Measurements from ENCODE around the gene RIMS1.

Gene RIMS1

DNA sequence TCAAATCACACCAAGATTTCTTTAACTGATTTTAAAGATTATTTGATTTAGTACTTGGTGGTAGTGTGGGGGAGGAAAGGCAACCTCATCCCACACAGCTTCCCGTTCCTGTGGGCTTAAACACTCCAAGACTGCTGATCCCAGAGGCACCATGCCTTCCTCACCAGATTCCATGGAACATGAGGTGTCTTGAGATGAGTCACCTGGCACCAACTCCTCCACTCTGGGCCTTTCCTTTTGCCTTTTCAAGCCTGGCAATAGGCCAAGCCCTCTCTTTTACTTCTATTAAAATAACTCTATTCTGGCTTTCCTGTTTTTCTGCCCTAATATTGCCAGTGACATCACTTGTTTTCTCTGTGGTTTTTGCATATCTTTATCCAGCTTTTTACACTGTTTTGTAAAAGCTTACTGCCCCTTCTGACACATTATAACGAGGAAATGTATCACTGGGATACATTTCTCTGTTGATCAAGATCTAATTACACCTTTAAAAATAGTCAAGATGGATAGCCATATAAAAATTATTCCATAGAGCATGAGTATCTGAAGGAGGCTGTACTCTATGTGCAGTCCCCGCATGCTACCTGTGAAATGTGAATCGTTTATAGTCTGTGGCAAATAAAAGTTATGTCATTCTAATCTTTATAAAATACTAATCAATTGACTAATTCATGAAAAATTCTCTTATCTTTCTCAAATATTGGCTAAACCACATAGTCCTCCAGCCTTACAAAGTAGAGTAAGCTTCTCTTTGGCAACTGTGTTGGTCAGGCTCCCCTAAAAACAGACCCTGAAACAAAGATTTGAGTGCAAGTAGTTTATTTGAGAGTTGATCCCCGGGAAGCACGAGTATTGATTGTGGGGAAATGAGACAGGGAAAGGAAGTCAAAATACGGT, 477.7 kb downstream of the RIMS1 start:
- no peak for DNase-seq

DNA sequence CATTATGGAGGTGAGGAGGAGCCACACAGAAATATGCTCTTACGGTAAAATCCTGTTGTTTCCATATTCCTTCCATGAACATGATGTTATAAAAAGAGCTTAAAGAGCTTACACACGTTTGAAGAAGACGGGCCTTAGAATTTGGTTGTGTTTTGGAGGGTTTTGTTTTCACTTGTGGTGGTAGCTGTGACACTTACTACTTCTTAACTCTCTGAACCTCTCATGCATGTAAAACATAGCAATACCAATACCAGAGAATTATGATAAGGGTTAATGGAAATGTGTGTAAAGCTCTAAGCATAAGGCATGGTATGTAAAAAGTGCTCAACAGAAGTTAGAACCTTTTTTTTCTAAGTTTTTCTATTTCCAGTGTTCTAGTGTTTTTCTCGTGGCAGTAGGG, 479.4 kb downstream of the RIMS1 start:
- DNase-seq = no peak

- DNase-seq = no peak
Observed at GRCh38 chr6:72367439-72367838, 481.1 kb downstream of the RIMS1 start.

DNA sequence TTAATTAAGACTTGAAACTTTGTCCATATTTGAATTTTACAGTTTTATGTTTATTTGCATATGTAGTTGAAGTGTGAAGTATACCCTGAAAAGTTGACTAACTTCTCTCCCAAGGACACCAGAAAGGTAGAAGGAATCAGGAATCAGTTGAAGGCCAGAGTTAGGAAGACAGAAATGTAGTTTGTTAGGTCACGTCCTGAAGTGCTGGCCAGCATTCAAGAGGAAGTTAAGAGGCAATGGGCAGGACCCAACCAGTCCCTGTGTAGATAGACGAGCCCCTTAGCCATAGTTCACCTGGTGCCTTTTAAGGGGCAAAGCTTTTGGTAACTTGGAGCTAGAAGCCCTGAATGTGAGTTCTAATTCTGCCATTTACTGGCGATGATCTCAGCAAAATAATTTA, 485.1 kb downstream of the RIMS1 start:
- DNase-seq = no peak

- DNase-seq = no peak
Observed at GRCh38 chr6:72374172-72374571, 487.8 kb downstream of the RIMS1 start.

DNA sequence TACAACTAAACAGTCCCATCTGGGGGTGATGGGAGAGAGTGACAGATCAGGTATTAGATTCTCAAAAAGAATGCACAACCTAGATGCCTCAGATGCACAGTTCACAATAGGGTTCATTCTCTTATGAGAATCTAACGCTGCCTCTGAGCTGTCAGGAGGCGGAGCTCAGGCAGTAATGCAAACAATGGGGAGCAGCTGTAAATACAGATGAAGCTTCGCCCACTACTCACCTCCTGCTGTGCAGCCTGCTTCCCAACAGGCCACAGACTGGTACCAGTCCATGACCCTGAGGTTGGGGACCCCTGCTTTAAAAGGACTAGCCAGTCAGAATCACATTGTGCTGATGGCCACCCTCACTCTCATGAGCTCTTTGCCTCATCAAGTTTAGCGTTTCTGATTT, 488.5 kb downstream of the RIMS1 start:
- no peak for DNase-seq

DNA sequence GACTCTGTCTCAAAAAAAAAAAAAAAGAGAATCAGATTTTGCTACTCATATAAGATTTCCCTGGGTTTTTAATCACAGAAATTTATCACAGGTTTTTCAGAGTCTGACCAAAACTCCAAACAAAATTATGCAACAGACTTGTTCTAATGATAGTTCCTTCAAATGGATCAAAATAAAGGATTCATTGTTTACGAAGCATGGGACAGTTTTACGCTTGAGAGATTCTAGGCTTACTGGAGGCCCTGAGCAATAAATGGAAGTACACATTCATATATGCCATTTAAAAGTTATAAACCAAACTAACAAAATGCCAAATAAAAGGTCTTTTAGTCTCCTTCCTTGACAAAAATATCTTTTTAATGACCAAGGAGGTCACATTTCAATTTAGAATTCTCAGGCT, 490.4 kb downstream of the RIMS1 start:
- no peak for DNase-seq

- DNase-seq = no peak
Observed at GRCh38 chr6:72381076-72381475, 494.7 kb downstream of the RIMS1 start.

DNA sequence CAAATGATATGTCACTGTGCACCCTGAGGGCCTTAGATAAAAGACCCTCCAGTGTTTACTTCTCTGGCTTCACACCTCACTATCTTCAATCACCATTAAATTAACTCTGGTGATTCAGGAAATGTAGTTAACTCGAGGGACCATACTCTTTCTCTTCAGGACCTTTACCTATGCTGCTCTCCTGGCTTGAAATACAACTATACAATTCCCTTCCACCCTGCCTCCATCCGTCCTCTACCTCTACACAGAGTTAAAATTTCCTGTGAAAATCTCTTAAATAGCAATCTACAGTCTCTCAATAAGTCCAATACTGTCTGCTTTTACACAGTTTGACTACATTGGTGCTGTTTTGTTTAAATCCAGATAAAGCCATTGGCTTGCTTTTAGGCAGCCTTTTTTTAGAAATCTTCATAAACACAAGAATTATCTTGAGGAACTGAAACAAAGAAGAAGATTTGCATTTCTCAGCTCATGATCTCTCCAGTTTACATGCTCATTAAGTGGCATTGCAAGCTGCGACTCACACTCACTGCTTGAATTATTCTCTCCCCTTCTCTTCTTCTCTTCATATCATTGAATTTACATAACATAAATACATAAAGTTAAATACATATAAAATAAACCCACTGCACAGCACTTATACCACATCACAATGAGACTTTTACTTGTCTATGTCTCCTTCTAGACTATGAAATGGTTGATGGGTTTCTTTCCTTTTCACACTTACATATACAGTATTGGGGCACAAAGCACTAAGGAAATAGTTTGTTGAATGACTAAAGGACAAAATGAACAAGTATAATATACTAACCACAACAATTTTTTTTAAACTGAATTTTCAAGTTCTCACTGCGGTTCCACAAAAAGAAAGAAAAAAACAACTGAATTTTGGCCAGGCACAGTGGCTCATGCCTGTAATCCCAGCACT, 496.5 kb downstream of the RIMS1 start:
- DNase-seq = no peak

- no peak for DNase-seq
Observed at GRCh38 chr6:72386324-72386723, 500.0 kb downstream of the RIMS1 start.

GRCh38 chr6:72389698-72390097, 503.3 kb downstream of the RIMS1 start:
- no peak for DNase-seq

GRCh38 chr6:72390548-72390947, 504.2 kb downstream of the RIMS1 start:
- DNase-seq = no peak

DNA sequence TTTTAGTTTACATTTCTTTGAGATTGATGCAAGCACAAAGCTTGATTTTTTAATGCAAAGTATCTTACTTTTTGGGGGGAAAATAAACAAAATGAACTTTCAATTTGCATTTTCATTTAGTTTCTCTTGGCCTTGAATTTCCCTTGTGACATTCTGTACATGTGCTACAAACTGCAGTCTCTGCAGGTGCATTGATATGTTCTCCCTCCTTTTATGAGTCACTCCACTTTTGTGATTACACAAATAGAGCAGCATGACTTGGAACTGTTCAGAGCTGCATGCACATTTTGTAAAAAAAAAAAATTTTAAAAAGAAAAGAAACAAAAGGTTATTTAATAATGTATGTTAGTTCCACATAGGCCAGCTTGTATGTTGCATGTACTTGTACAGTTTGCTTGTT, 515.5 kb downstream of the RIMS1 start:
- DNase-seq = no peak

DNA sequence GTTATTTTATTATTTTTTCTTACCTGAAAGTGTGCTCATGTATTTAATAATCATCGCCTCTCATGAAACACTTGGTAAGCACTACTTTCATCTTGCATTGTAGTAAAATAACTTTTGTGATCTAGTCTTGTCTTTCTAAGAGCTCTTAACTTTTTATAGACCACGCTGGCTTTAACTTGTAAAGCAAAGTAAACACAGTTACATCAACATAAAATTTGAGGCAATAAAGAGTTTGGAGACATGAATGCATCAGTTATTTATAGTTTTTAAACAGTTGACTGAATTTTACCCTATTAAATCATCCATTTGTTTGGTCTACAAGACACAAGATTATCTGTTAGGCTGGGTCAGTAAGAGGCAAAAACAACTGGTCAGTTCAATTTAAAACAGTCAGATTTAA, 517.1 kb downstream of the RIMS1 start:
- DNase-seq = no peak

- no peak for DNase-seq
Observed at GRCh38 chr6:72406517-72406916, 520.2 kb downstream of the RIMS1 start.

DNA sequence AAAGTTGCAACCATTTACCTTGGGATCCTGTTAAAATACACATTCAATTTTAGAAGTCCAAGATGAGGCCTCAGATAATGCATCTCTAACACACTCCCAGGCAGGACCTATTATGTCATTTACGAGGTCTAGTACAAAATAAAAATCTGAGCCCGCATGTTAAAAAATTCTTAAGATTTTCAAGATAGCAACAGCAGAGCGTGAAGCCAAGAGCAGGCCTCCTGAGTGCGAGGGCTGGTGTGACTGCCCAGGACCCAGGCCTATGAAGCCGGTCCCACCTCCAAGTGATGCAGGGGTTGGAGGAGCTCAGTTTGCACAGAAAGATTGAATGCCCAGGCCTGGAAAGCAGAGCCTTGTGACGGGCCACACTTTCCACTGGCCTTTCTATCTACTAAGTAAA, 524.4 kb downstream of the RIMS1 start:
- no peak for DNase-seq

- peak; percentile 83 for DNase-seq
Observed at GRCh38 chr6:72411872-72412708, 525.7 kb downstream of the RIMS1 start.

GRCh38 chr6:72412709-72413044, 526.3 kb downstream of the RIMS1 start:
- DNase-seq = no peak

GRCh38 chr6:72413884-72414283, 527.5 kb downstream of the RIMS1 start:
- no peak for DNase-seq

GRCh38 chr6:72414657-72415056, 528.3 kb downstream of the RIMS1 start:
- DNase-seq = no peak

DNA sequence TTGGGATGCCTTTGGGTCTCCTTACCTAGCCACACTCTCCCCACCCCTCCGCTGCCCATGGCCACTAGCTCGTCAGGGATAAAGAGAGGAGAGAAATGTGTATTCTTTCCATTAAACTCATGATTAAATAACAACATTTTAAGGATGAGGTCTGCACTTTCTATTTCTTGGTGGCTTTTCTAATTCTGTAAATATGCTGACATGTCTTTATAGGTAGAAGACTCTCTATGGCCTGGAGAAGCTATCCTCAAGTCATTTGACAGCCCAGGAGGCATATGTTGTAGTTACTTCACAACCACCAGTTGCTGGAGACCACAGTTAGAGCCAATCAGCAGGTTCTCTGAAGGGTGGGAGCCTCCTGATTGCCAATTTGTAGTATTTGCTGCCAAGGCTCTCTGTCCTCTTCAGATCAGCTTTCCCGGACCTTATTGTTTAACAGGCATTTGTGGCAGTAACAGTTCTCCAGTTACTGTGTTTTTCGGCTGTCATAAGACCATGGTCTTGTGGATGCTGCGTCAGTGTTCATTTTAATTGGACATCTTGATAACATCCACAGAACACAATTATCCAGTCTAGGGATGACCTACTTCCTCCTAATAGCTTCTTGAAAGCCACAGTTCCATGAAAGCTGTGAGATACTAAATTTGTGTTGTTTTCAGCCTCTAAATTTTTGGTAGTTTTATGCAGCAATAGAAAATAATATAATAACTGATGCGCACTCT, 530.6 kb downstream of the RIMS1 start:
- no peak for DNase-seq

GRCh38 chr6:72417759-72418158, 531.4 kb downstream of the RIMS1 start:
- DNase-seq = no peak

Measured in CD4-positive, alpha-beta T cell treated with Interleukin-21 for 1 hour (primary cell).